ENCODE results near the gene SEMA6D.

GRCh38 chr15:47715856-47716445 lies 1.4 kb upstream of the SEMA6D start:
- TF ChIP-seq CTCF (IDR thresholded peaks at IDR 0.05; ENCODE audit: insufficient read depth, low read length) = no peak
- no peak for TF ChIP-seq REST (IDR thresholded peaks at IDR 0.05; ENCODE audit: insufficient replicate concordance, low read depth)
- TF ChIP-seq POLR2AphosphoS5 (IDR thresholded peaks at IDR 0.05; ENCODE audit: low read depth) = no peak
- no peak for TF ChIP-seq GABPA (IDR thresholded peaks at IDR 0.05; ENCODE audit: low read depth)
- no peak for TF ChIP-seq SPI1 (IDR thresholded peaks at IDR 0.05; ENCODE audit: borderline replicate concordance, low read depth)

All from HL-60 (cell line).